Dedifferentiated amniotic fluid mesenchymal stem cell (primary cell): ENCODE measurements around the gene JMJD4.
"Not testable (repeated sequence)": the region's sequence is repeated elsewhere in the genome, so short reads cannot be mapped to it uniquely, and the experiment has no call there.

Experiments
- DNase-seq: peaks from one replicate; pipeline ENCODE4 v3.0.0-alpha.2; 2016; ENCODE audit errors: extremely low spot score

Gene JMJD4

DNA sequence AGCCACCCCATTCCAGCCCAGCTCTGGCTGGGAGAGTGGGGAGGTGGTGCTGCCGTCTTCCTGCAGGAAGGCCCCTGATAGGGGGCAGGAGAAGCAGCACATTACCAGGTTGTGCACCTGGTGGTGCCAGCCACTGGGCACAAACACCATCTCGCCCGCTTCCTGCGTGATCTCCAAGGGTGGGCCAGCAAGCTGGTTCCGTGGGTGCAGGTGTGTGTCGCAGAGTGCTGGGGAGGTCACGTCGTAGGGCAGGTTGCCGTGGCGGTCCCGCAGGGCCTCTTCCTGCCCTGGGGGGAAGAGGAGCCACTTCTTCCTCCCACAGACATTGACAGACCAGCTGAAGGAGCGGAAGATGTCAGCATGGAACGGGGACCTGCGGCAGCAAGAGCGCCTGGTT, 1.8 kb downstream of the JMJD4 start:
- no peak for DNase-seq

GRCh38 chr1:227732586-227733308, 2.4 kb downstream of the JMJD4 start:
- DNase-seq, result no peak

DNA sequence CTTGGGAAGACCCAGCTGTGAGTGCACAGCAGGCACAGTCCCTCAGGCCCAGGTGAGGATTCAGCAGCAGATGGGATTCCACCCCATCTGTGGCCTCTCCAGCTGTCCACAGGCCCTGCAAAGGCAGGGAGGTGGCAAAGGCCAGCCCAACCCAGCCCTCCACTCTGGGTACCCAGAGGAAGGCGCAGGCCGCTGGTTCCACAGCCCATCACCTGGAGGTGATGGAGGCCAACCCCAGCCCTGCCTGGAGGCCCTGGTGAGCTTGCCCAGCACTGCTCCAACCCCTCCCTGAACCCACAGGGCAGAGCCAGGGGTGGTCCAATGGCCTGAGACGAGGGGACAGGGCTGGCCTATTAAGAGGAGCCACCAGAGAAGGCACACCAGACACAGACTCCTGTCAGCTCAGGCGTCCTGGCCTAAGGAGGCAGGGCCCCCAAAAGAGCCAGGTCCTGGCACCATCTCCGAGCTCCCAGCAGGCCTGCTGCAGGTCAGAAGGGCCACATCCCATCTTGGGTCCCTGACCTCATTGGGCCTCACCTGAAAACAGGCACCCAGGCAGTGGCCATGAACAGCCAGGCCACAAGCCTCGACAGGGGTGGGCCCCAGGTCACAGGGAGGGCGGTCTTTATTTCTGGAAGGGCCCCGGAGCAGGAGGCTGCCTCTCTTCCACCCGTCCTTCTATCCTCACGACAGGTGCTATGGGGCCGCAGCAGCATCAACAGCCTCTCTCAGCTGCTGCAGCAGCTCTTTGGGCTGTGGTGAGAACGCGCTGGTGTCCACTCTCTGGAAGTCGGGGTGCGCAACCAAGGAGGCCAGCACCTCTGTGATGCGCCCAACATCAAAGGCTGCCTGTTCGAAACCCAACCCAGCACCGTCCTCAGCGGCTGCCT, 3.2 kb downstream of the JMJD4 start:
- no peak for DNase-seq

- no peak for DNase-seq
These were observed 3.8 kb downstream of the JMJD4 start for GRCh38 chr1:227731241-227731677.

GRCh38 chr1:227730630-227731151, 4.4 kb downstream of the JMJD4 start:
- DNase-seq, result no peak

GRCh38 chr1:227729881-227730629, 5.0 kb downstream of the JMJD4 start:
- DNase-seq, result peak; percentile 47

DNA sequence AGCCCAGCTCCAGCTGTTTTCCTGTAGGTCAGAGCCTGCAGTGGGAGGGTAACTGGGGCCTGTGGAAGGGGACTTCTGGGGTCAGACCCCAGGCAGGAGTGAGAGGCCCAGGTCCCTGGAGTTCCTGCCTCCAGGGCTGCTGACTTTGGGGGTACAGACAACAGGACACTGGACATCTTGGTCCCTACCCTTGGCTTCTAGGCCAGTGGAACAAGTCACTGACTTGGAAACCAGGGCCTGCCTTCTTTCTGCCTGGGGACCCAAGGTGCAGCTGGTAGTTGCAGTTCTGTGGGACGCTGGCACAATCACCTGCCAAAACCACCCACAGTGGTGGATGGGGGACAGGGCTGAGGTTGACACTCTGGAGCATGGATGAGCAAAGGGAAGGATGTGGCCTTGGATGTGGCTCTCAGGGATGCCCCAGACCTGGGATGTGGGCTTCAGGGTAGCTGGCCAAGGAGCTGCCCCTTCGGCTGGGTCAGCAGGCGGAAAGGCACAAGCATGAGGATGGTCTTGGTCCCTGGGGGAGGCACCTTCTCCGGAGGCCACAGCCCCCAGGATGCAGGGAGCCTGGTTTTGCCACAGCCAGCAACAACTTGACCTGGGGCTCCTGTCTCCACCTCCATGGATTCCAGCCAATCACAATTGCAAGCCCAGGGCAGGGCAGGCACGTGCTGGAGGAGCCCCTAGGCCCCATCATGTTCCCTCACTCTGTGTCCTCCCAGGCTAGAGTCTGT, 5.8 kb downstream of the JMJD4 start:
- DNase-seq, result no peak

- no peak for DNase-seq
These were observed 6.3 kb downstream of the JMJD4 start for GRCh38 chr1:227728892-227729143.

DNA sequence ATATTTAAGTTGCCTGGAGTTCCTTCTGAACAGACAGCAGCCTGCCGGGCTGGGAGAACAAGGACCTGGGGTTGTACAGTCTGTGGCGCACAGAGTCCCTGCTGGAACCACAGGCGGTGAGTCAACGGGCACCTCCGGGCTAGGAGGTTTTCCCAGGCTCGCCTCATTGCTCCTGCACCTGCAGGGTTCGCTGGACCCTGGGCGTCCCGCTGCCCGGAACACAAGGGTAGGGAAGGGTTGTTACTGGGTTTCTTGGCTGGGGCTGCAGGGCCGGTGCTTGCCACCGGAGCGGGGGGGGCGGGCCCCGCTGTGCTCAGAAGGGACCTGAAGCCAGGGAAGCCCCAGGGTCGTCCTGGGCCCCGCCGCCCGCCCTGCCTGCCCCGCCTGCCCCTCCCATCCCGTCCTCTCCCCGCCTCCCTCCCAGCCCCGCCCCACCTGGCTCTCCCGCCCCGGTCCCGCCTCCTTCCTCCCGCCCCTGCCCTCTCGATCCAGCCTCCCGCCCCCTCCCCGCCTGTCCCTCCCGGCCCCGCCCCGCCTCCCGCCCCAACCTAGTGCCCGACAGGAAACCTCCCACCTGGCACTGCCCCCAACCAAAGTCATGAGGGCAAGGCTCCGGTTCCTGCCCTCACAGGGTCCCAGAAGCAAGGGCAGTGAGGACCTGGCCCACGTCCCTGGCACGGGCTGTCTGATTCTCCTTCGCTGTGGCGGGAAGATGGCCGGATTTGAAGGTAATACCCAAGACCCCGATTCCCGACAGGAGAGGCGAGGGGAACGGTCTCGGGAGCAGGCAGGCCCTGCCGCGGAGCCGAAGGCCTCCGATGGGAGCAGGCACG, 6.8 kb downstream of the JMJD4 start:
- no peak for DNase-seq

DNA sequence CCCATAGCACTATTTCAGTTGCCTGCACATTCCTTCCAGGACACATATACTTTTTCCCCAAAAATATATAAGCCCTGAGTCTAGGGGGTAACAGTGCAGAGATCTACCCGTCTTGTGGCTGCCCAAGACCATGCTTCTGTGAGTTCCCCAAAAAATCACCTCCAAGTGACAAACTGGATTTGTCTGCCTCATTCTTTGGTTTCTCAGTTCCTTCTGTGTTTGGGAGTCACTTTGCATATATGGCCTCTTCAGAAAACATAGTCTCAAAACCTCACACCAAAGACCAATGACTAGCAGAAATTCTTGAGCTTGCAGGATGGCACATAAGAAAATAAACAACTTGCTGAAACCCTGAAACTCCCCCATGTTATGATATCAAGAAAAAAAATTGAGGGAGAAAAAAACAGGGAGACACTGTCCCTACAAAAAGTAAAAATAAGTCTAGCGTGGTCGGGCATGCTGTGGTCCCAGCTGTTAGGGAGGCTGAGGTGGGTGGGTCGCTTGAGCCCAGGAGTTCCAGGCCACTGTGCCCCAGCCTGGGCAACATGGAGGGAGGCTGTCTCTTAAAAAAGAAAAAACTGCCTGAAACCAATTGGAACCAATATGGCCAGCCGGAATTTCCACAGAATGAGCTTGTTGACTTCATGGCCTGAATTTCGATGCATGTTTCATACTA, 8.0 kb downstream of the JMJD4 start:
- no peak for DNase-seq

DNA sequence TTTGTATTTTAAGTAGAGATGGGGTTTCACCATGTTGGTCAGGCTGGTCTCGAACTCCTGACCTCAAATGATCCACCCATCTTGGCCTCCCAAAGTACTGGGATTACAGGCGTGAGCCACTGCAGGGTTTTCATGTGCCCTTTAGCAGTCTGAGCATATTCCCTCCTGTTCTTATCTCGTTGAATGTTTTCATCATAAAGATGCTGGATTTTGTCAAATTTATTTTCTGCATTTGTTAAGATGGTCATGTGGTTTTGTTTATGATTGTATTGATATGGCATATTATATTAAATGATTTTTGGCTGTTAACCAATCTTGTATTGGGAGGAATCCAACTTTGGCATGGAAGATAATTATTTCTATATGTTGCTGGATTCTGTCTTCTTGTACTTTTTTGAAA, 8.8 kb downstream of the JMJD4 start:
- no peak for DNase-seq

DNA sequence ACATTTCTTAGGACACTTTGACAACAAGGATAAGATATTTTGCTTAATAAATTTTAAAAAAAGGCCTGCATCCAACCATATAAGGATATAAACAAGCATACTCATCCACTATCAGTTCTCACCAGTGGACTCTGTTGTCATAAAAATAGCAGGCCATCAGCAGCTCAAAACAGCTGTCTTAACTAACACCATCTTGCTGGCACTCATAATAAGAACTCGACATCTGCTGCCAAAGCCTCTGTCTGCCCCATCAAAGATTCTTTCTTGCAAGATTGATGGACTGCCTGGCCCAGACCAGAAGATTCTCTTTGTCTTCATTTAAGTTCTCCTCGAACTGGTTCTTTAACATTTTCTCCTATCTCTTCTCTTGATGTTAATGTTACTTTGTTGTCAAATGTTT, 10.1 kb downstream of the JMJD4 start:
- no peak for DNase-seq

GRCh38 chr1:227723474-227723873, 11.6 kb downstream of the JMJD4 start:
- DNase-seq, result no peak

DNA sequence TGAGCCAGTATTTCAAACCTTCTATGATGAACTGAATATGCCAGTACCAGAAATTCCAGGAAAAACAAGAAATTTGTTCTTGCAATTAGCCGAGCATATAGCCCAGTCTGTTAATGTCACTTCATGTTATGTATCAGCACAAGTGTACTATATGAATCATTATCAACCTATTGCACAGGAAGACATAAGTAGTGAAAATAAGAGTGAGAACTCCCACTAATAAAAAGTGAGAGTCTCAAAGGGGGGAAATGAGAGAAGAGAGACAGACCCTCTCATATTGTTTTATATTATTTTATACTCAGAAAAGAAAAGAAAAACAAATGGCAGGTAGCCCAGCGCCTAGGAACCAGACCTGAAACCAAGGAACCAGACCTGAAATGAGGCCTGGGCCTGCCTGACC, 16.2 kb downstream of the JMJD4 start:
- no peak for DNase-seq

DNA sequence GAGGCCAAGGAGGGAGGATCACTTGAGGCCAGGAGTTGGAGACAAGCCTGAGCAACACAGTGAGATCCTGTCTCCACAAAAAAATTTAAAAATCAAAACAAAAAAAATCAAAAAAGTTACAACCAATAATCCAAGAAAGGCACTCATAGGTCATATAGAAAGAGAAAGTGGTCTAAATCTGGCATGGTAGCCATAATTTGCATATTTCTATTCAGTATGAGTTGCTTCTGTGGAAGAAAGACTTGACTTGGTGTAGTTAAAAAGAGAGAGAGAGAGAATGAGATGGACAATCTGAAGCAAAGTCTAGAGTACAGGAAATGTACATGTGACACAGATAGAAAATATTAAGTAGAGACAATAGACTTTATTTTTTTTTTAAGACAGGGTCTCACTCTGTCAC, 22.5 kb downstream of the JMJD4 start:
- DNase-seq, result no peak

DNA sequence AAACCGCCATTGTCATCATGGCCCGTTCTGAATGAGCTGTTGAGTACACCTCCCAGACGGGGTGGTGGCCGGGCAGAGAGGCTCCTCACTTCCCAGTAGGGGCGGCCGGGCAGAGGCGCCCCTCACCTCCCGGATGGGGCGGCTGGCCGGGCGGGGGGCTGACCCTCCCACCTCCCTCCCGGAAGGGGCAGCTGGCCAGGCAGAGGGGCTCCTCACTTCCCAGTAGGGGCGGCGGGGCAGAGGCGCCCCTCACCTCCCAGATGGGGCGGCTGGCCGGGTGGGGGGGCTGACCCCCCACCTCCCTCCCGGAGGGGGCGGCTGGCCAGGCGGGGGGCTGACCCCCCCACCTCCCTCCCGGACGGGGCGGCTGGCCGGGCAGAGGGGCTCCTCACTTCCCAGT, 24.6 kb downstream of the JMJD4 start:
- not testable (repeated sequence) for DNase-seq

- DNase-seq, result no peak
These were observed 25.7 kb downstream of the JMJD4 start for GRCh38 chr1:227709451-227709850.

DNA sequence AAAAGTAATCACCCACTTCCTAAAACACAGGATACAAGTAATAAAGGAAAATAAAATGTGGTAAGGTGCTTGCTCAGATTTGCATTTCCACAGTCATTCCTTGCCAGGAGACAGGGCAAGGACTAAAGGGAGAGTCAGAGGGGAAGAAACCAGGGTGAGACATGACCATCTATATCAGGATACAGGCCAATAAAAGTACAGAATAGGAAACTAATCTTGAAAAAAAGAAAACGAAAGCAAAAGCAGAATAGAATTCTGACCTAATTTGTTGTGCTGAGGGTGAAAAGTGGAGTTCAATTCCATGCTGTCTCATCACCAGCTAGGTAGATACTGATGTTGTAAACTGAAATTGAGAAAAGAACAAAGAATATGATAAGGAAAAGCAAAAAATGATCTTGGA, 27.3 kb downstream of the JMJD4 start:
- DNase-seq, result no peak

DNA sequence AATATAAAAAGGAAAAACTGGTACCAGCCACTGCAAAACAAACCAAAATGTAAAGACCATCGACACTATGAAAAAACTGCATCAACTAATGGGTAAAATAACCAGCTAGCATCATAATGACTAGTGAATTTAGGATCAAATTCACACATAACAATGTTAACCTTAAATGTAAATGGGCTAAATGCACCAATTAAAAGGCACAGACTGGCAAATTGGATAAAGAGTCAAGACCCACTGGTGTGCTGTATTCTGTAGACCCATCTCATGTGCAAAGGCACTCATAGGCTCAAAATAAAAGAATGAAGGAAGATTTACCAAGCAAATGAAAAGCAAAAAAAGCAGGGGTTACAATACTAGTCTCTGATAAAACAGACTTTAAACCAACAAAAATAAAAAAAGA, 33.5 kb downstream of the JMJD4 start:
- DNase-seq, result not testable (repeated sequence)

DNA sequence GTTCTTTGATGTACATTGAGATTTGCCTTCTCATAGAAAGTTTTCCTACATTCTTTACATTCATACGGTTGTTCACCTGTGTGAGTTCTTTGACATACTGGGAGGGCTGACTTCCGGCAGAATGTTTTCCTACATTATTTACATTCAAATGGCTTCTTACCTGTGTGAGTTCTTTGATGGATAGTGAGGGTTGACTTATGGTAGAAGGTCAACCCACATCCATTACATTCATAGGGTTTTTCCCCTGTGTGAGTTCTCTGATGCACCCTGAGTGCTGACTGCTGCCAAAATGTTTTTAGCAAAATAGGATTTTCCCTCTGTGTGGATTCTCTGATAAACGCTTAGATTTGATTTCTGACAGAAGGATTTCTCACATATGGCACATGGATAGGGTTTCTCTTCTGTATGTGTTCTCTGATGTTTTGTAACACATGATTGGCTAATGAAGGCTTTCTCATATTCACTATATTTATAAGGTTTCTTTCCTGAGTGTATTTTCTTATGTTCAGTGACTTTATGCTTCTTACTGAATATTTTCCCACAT, 37.7 kb downstream of the JMJD4 start:
- no peak for DNase-seq
